ENCODE data around the gene DCTN3. TPM values are rescaled to one million over a fixed set of nuclear protein-coding genes. Genes with fewer than 3 reads are reported as not detected.
A peak's percentile ranks its signal among the peaks of the same experiment; 100 is the strongest.

Gene DCTN3
- total RNA-seq, 5 donors from 2014 or later (not counting 1 experiment from before 2014, with no cell fraction given) = 60.8 to 82.9 (median 69.0) TPM

- ChIA-PET POLR2A (no interaction called here), CTCF (interaction anchor here (0.7 to 1.4 kb wide), 2 partner anchors 13 to 15 kb away, joined by 3 read pairs; no protein-coding TSS in a partner anchor)
- peaks cover 24 to 85% of the 10 kb centered on the region in 2 experiments for H3K27me3 ChIP-seq (replicated peaks in 1 of 2; ENCODE audit: control insufficient read depth in 2 of 2, extremely low read depth in 1 of 2, insufficient read depth in 2 of 2, low read length in 1 of 2)
- H3K36me3 ChIP-seq (ENCODE audit: control insufficient read depth in 2 of 2, extremely low read depth in 1 of 2, insufficient read depth in 1 of 2, low read length in 1 of 2) = no peaks in the 10 kb centered on the region
- Mint-ChIP-seq H3K4me3 (peak overlapping the region; percentile 53 to 70 (median 66)), H3K27me3 (peaks cover 69 to 88% of the 10 kb centered on the region in 2 donors), H3K4me1 (peaks cover 23 to 35% (median 31%) of the 10 kb centered on the region in 3 donors), H3K9me3 (no peaks in the 10 kb centered on the region), H3K27ac (peak overlapping the region in 1 of 2 donors; percentile 62), H3K36me3 (no peaks in the 10 kb centered on the region)
- no peak overlapping the region for H3K27ac ChIP-seq (ENCODE audit: low read length)
- DNase-seq (no peak), ATAC-seq (replicated peaks in 1 of 4) (no peak)
- no peak overlapping the region for H3K4me3 ChIP-seq (ENCODE audit: control insufficient read depth in 1 of 2, extremely low read depth in 1 of 2, low read length in 1 of 2)
- H3K4me1 ChIP-seq (ENCODE audit: control insufficient read depth in 1 of 2, extremely low read depth in 1 of 2, insufficient read depth in 2 of 2, low read length in 2 of 2) = peaks cover 0 to 32% of the 10 kb centered on the region in 2 experiments
- H3K9me3 ChIP-seq = no peaks in the 10 kb centered on the region
- WGBS (ENCODE audit: insufficient coverage) = 3% methylated on average over 58 of the region's 86 CpGs
Observed at GRCh38 chr9:34588671-34589635, 31.3 kb downstream of the DCTN3 start.

GRCh38 chr9:34587271-34587670 lies 33.0 kb downstream of the DCTN3 start:
- Histone ChIP-seq H3K4me1 (ENCODE audit: control insufficient read depth in 1 of 2, extremely low read depth in 1 of 2, insufficient read depth in 2 of 2, low read length in 2 of 2) (peaks cover 0 to 32% of the 10 kb centered on the region in 2 experiments), H3K36me3 (ENCODE audit: control insufficient read depth in 2 of 2, extremely low read depth in 1 of 2, insufficient read depth in 1 of 2, low read length in 1 of 2) (no peaks in the 10 kb centered on the region), H3K27ac (ENCODE audit: low read length) (no peak overlapping the region), H3K9me3 (no peaks in the 10 kb centered on the region), H3K4me3 (ENCODE audit: control insufficient read depth in 1 of 2, extremely low read depth in 1 of 2, low read length in 1 of 2) (no peak overlapping the region), H3K27me3 (replicated peaks in 1 of 2; ENCODE audit: control insufficient read depth in 2 of 2, extremely low read depth in 1 of 2, insufficient read depth in 2 of 2, low read length in 1 of 2) (peaks cover 26 to 78% of the 10 kb centered on the region in 2 experiments)
- WGBS (ENCODE audit: insufficient coverage) = 26% methylated on average over 2 of the region's 2 CpGs
- no peak overlapping the region for H3K4me3 Mint-ChIP-seq
- peaks cover 71 to 87% of the 10 kb centered on the region in 2 donors for H3K27me3 Mint-ChIP-seq
- no peaks in the 10 kb centered on the region for H3K9me3 Mint-ChIP-seq
- CTCF ChIA-PET = interaction anchor here in 1 of 2 donors (0.5 kb wide), 1 partner anchor 154 kb away, joined by 8 read pairs; no protein-coding TSS in a partner anchor
- POLR2A ChIA-PET = no interaction called here
- DNase-seq (no peak), ATAC-seq (replicated peaks in 1 of 4) (no peak)
- H3K27ac Mint-ChIP-seq = no peak overlapping the region
- H3K36me3 Mint-ChIP-seq = no peaks in the 10 kb centered on the region
- peaks cover 23 to 28% (median 25%) of the 10 kb centered on the region in 3 donors for H3K4me1 Mint-ChIP-seq

- H3K4me3 Mint-ChIP-seq = no peak overlapping the region
- H3K4me1 Mint-ChIP-seq = peaks cover 18 to 23% (median 20%) of the 10 kb centered on the region in 3 donors
- ChIA-PET POLR2A (interaction anchor here in 1 of 2 donors (0.5 kb wide), 1 partner anchor 1184 kb away, joined by 3 read pairs; no protein-coding TSS in a partner anchor), CTCF (no interaction called here)
- Histone ChIP-seq H3K9me3 (no peaks in the 10 kb centered on the region), H3K27ac (ENCODE audit: low read length) (no peak overlapping the region), H3K27me3 (replicated peaks in 1 of 2; ENCODE audit: control insufficient read depth in 2 of 2, extremely low read depth in 1 of 2, insufficient read depth in 2 of 2, low read length in 1 of 2) (peaks cover 26 to 68% of the 10 kb centered on the region in 2 experiments), H3K4me3 (ENCODE audit: control insufficient read depth in 1 of 2, extremely low read depth in 1 of 2, low read length in 1 of 2) (no peak overlapping the region), H3K36me3 (ENCODE audit: control insufficient read depth in 2 of 2, extremely low read depth in 1 of 2, insufficient read depth in 1 of 2, low read length in 1 of 2) (no peaks in the 10 kb centered on the region), H3K4me1 (ENCODE audit: control insufficient read depth in 1 of 2, extremely low read depth in 1 of 2, insufficient read depth in 2 of 2, low read length in 2 of 2) (peaks cover 0 to 23% of the 10 kb centered on the region in 2 experiments)
- H3K27ac Mint-ChIP-seq = no peak overlapping the region
- peaks cover 74 to 83% of the 10 kb centered on the region in 2 donors for H3K27me3 Mint-ChIP-seq
- no peak for DNase-seq
- ATAC-seq (replicated peaks in 1 of 4) = no peak
- H3K9me3 Mint-ChIP-seq = no peaks in the 10 kb centered on the region
- H3K36me3 Mint-ChIP-seq = no peaks in the 10 kb centered on the region
- WGBS (ENCODE audit: insufficient coverage) = 0% methylated on average over 5 of the region's 11 CpGs
Observed at GRCh38 chr9:34585946-34586669, 34.2 kb downstream of the DCTN3 start.

GRCh38 chr9:34584970-34585369 lies 35.3 kb downstream of the DCTN3 start:
- H3K9me3 Mint-ChIP-seq = no peaks in the 10 kb centered on the region
- H3K27ac Mint-ChIP-seq = no peak overlapping the region
- H3K4me3 Mint-ChIP-seq = no peak overlapping the region
- no peaks in the 10 kb centered on the region for H3K36me3 Mint-ChIP-seq
- DNase-seq = no peak
- H3K27me3 Mint-ChIP-seq = peaks cover 78 to 83% of the 10 kb centered on the region in 2 donors
- no peaks in the 10 kb centered on the region for H3K36me3 ChIP-seq (ENCODE audit: control insufficient read depth in 2 of 2, extremely low read depth in 1 of 2, insufficient read depth in 1 of 2, low read length in 1 of 2)
- 56% methylated on average over 5 of the region's 5 CpGs for WGBS (ENCODE audit: insufficient coverage)
- ChIA-PET CTCF (interaction anchor here in 1 of 2 donors (0.7 kb wide), 1 partner anchor 17 kb away, joined by 3 read pairs; no protein-coding TSS in a partner anchor), POLR2A (no interaction called here)
- no peak overlapping the region for H3K27ac ChIP-seq (ENCODE audit: low read length)
- peaks cover 0 to 11% of the 10 kb centered on the region in 2 experiments for H3K4me1 ChIP-seq (ENCODE audit: control insufficient read depth in 1 of 2, extremely low read depth in 1 of 2, insufficient read depth in 2 of 2, low read length in 2 of 2)
- no peaks in the 10 kb centered on the region for H3K9me3 ChIP-seq
- H3K27me3 ChIP-seq (replicated peaks in 1 of 2; ENCODE audit: control insufficient read depth in 2 of 2, extremely low read depth in 1 of 2, insufficient read depth in 2 of 2, low read length in 1 of 2) = peaks cover 26 to 68% of the 10 kb centered on the region in 2 experiments
- ATAC-seq (replicated peaks in 1 of 4) = no peak
- no peak overlapping the region for H3K4me3 ChIP-seq (ENCODE audit: control insufficient read depth in 1 of 2, extremely low read depth in 1 of 2, low read length in 1 of 2)
- peaks cover 11 to 12% (median 12%) of the 10 kb centered on the region in 3 donors for H3K4me1 Mint-ChIP-seq

- Mint-ChIP-seq H3K4me3 (no peak overlapping the region), H3K9me3 (no peaks in the 10 kb centered on the region), H3K36me3 (no peaks in the 10 kb centered on the region), H3K4me1 (peaks cover 8 to 10% (median 9%) of the 10 kb centered on the region in 3 donors), H3K27me3 (peaks cover 77 to 82% of the 10 kb centered on the region in 2 donors), H3K27ac (no peak overlapping the region)
- Histone ChIP-seq H3K4me3 (ENCODE audit: control insufficient read depth in 1 of 2, extremely low read depth in 1 of 2, low read length in 1 of 2) (no peak overlapping the region), H3K36me3 (ENCODE audit: control insufficient read depth in 2 of 2, extremely low read depth in 1 of 2, insufficient read depth in 1 of 2, low read length in 1 of 2) (no peaks in the 10 kb centered on the region), H3K27me3 (replicated peaks in 1 of 2; ENCODE audit: control insufficient read depth in 2 of 2, extremely low read depth in 1 of 2, insufficient read depth in 2 of 2, low read length in 1 of 2) (peaks cover 20 to 71% of the 10 kb centered on the region in 2 experiments), H3K9me3 (no peaks in the 10 kb centered on the region), H3K4me1 (ENCODE audit: control insufficient read depth in 1 of 2, extremely low read depth in 1 of 2, insufficient read depth in 2 of 2, low read length in 2 of 2) (peaks cover 0 to 9% of the 10 kb centered on the region in 2 experiments), H3K27ac (ENCODE audit: low read length) (no peak overlapping the region)
- no CpG with 5 or more reads among the region's 5 CpGs for WGBS (ENCODE audit: insufficient coverage)
- DNase-seq (no peak), ATAC-seq (replicated peaks in 1 of 4) (no peak)
- ChIA-PET CTCF (interaction anchor here (0.6 to 0.7 kb wide), 5 partner anchors 8 to 1449 kb away, joined by 3 to 7 read pairs (median 5); no protein-coding TSS in a partner anchor), POLR2A (interaction anchor here in 1 of 2 donors (0.6 kb wide), 1 partner anchor 75 kb away, joined by 6 read pairs; no protein-coding TSS in a partner anchor)
Observed at GRCh38 chr9:34582787-34583186, 37.5 kb downstream of the DCTN3 start.

- peaks cover 11 to 77% of the 10 kb centered on the region in 2 experiments for H3K27me3 ChIP-seq (replicated peaks in 1 of 2; ENCODE audit: control insufficient read depth in 2 of 2, extremely low read depth in 1 of 2, insufficient read depth in 2 of 2, low read length in 1 of 2)
- H3K36me3 ChIP-seq (ENCODE audit: control insufficient read depth in 2 of 2, extremely low read depth in 1 of 2, insufficient read depth in 1 of 2, low read length in 1 of 2) = no peaks in the 10 kb centered on the region
- H3K4me3 ChIP-seq (ENCODE audit: control insufficient read depth in 1 of 2, extremely low read depth in 1 of 2, low read length in 1 of 2) = no peak overlapping the region
- H3K27me3 Mint-ChIP-seq = peaks cover 71 to 81% of the 10 kb centered on the region in 2 donors
- no peaks in the 10 kb centered on the region for H3K9me3 Mint-ChIP-seq
- peaks cover 13 to 16% (median 15%) of the 10 kb centered on the region in 3 donors for H3K4me1 Mint-ChIP-seq
- peaks cover 0 to 13% of the 10 kb centered on the region in 2 experiments for H3K4me1 ChIP-seq (ENCODE audit: control insufficient read depth in 1 of 2, extremely low read depth in 1 of 2, insufficient read depth in 2 of 2, low read length in 2 of 2)
- no peak overlapping the region for H3K27ac Mint-ChIP-seq
- no peaks in the 10 kb centered on the region for H3K36me3 Mint-ChIP-seq
- CTCF ChIA-PET = no interaction called here
- H3K27ac ChIP-seq (ENCODE audit: low read length) = no peak overlapping the region
- WGBS (ENCODE audit: insufficient coverage) = no CpG with 5 or more reads among the region's 3 CpGs
- POLR2A ChIA-PET = no interaction called here
- DNase-seq = no peak
- H3K4me3 Mint-ChIP-seq = no peak overlapping the region
- ATAC-seq (replicated peaks in 1 of 4) = no peak
- no peaks in the 10 kb centered on the region for H3K9me3 ChIP-seq
Observed at GRCh38 chr9:34581318-34581717, 39.0 kb downstream of the DCTN3 start.
